Small intestine (tissue), 7 donors: ENCODE measurements around the gene NTN4. TPM values are rescaled to one million over a fixed set of nuclear protein-coding genes. Genes with fewer than 3 reads are reported as not detected.
"Not testable (repeated sequence)": the region's sequence is repeated elsewhere in the genome, so short reads cannot be mapped to it uniquely, and the experiment has no call there.

Experiments used
- DNase-seq, 2 donors: peaks; one replicate each; pipeline versions ENCODE4 v3.0.0 to v3.0.0-alpha.2; 2013
- FAIRE-seq: peaks from 2 replicates; lab custom pipeline; 2012; peaks lifted over from hg19 to GRCh38; lab: Jason Lieb, UNC
- H3K27ac ChIP-seq, 3 donors: one replicate each; pipeline ENCODE4 v1.5.1; 2013; ENCODE audit warnings: low read length in 2 of 3, mild to moderate bottlenecking in 2 of 3, control low read depth in 1 of 3, inconsistent platforms in 1 of 3, low read depth in 1 of 3, moderate library complexity in 1 of 3
- H3K27me3 ChIP-seq, 3 donors: one replicate each; pipeline ENCODE4 v1.6.1; 2013; ENCODE audit warnings: low read length in 3 of 3, inconsistent platforms in 1 of 3; ENCODE audit not compliant: control insufficient read depth in 3 of 3, insufficient read depth in 3 of 3
- H3K36me3 ChIP-seq, 3 donors: one replicate each; pipeline ENCODE4 v1.6.1; 2013; ENCODE audit warnings: low read length in 3 of 3, inconsistent platforms in 1 of 3, low read depth in 1 of 3, mild to moderate bottlenecking in 1 of 3, moderate library complexity in 1 of 3; ENCODE audit not compliant: control insufficient read depth in 3 of 3, insufficient read depth in 2 of 3
- H3K4me1 ChIP-seq, 3 donors: one replicate each; pipeline ENCODE4 v1.6.1; 2013; ENCODE audit warnings: low read length in 2 of 3, inconsistent platforms in 1 of 3, low read depth in 1 of 3, mild to moderate bottlenecking in 1 of 3, moderate library complexity in 1 of 3; ENCODE audit not compliant: control insufficient read depth in 3 of 3, insufficient read depth in 2 of 3
- H3K4me3 ChIP-seq, 3 donors: one replicate each; pipeline ENCODE4 v1.5.1; 2013; ENCODE audit warnings: low read length in 3 of 3, control low read depth in 1 of 3, inconsistent platforms in 1 of 3, low read depth in 1 of 3, mild to moderate bottlenecking in 1 of 3, moderate library complexity in 1 of 3
- H3K9me3 ChIP-seq, 2 donors: one replicate each; pipeline ENCODE4 v1.6.1; 2013; ENCODE audit warnings: low read depth in 1 of 2, low read length in 1 of 2; ENCODE audit not compliant: control insufficient read depth in 2 of 2, insufficient read depth in 1 of 2
- WGBS, 3 donors: extraction: QIAGEN DNeasy Blood & Tissue Kit; methylation state at CpG; one replicate each; pipeline ENCODE4 v1.1.7; 2013; 5-methylcytosine and 5-hydroxymethylcytosine counted together
- polyA plus RNA-seq, 4 donors: library from polyadenylated mRNA; stranded (reverse) in 3 of 4; unstranded in 1 of 4; fragments of 200-250 nt in 3 of 4; fragments of 120-200 nt in 1 of 4; gene quantifications; one replicate each; pipeline versions ENCODE4 v1.2.1 to v1.2.3, GENCODE V29; 2013
- donor health status: healthy with polysubstance abuse.
- donor health status: control.
- donor health status: control.
- donor health status: Bipolar disorder and iron deficiency.
- donor health status: healthy.

NTN4 gene
- polyA plus RNA-seq, 4 donors: 1.6 to 45.7 (median 9.8) TPM

- WGBS, 3 donors: 46 to 64% (median 55%) methylated on average over 1 of the region's 1 CpG
- no peak for DNase-seq
- Histone ChIP-seq H3K27ac (no peak overlapping the region), H3K4me1 (peaks cover 0 to 15% (median 0%) of the 10 kb centered on the region in 3 donors), H3K9me3 (no peaks in the 10 kb centered on the region), H3K27me3 (peaks cover 3 to 15% (median 10%) of the 10 kb centered on the region in 3 donors), H3K36me3 (peaks cover 0 to 7% (median 0%) of the 10 kb centered on the region in 3 donors), H3K4me3 (no peak overlapping the region)
- FAIRE-seq: no peak
Observed at GRCh38 chr12:95788637-95789036, 1.9 kb downstream of the NTN4 start.

- Histone ChIP-seq H3K27ac (no peak overlapping the region), H3K36me3 (peaks cover 0 to 10% (median 0%) of the 10 kb centered on the region in 3 donors), H3K4me3 (no peak overlapping the region), H3K27me3 (peaks cover 3 to 15% (median 10%) of the 10 kb centered on the region in 3 donors), H3K9me3 (no peaks in the 10 kb centered on the region), H3K4me1 (peaks cover 0 to 15% (median 0%) of the 10 kb centered on the region in 3 donors)
- WGBS, 3 donors: 89 to 93% (median 92%) methylated on average over 12 of the region's 12 CpGs
- DNase-seq: no peak
- no peak for FAIRE-seq
Observed at GRCh38 chr12:95787274-95787818, 3.2 kb downstream of the NTN4 start.

GRCh38 chr12:95784915-95785314 lies 5.6 kb downstream of the NTN4 start:
- Histone ChIP-seq H3K4me1 (peaks cover 0 to 15% (median 0%) of the 10 kb centered on the region in 3 donors), H3K4me3 (no peak overlapping the region), H3K36me3 (peaks cover 0 to 10% (median 0%) of the 10 kb centered on the region in 3 donors), H3K27me3 (peaks cover 0 to 15% (median 10%) of the 10 kb centered on the region in 3 donors), H3K27ac (no peak overlapping the region), H3K9me3 (no peaks in the 10 kb centered on the region)
- DNase-seq: no peak
- no peak for FAIRE-seq
- WGBS, 3 donors: 26 to 29% (median 26%) methylated on average over 1 of the region's 1 CpG

- H3K27ac ChIP-seq: no peak overlapping the region
- DNase-seq (no peak), FAIRE-seq (no peak)
- H3K36me3 ChIP-seq: peaks cover 0 to 10% (median 0%) of the 10 kb centered on the region in 3 donors
- WGBS, 3 donors: 79 to 88% (median 81%) methylated on average over 4 of the region's 4 CpGs
- no peak overlapping the region for H3K4me3 ChIP-seq
- no peaks in the 10 kb centered on the region for H3K9me3 ChIP-seq
- H3K27me3 ChIP-seq: peaks cover 0 to 10% (median 7%) of the 10 kb centered on the region in 3 donors
- H3K4me1 ChIP-seq: peaks cover 0 to 12% (median 0%) of the 10 kb centered on the region in 3 donors
Observed at GRCh38 chr12:95784286-95784685, 6.3 kb downstream of the NTN4 start.

- H3K27me3 ChIP-seq, H3K27ac ChIP-seq, H3K4me1 ChIP-seq, H3K9me3 ChIP-seq, H3K36me3 ChIP-seq, FAIRE-seq, DNase-seq, H3K4me3 ChIP-seq: not testable (repeated sequence)
- 81 to 91% (median 90%) methylated on average over 7 to 10 of the region's 10 CpGs for WGBS, 3 donors
Observed at GRCh38 chr12:95775466-95775865, 15.1 kb downstream of the NTN4 start.

- Histone ChIP-seq H3K4me3 (no peak overlapping the region), H3K36me3 (peaks cover 0 to 2% (median 0%) of the 10 kb centered on the region in 3 donors), H3K27me3 (no peaks in the 10 kb centered on the region), H3K27ac (no peak overlapping the region), H3K9me3 (peaks cover 0 to 7% of the 10 kb centered on the region in 2 donors), H3K4me1 (no peaks in the 10 kb centered on the region)
- FAIRE-seq (no peak), DNase-seq (no peak)
- 78 to 87% (median 83%) methylated on average over 4 of the region's 4 CpGs for WGBS, 3 donors
Observed at GRCh38 chr12:95774311-95775045, 16.1 kb downstream of the NTN4 start.

- Histone ChIP-seq H3K36me3 (peaks cover 0 to 2% (median 0%) of the 10 kb centered on the region in 3 donors), H3K27me3 (no peaks in the 10 kb centered on the region), H3K27ac (no peak overlapping the region), H3K4me3 (no peak overlapping the region), H3K9me3 (peaks cover 0 to 7% of the 10 kb centered on the region in 2 donors), H3K4me1 (no peaks in the 10 kb centered on the region)
- DNase-seq: no peak
- WGBS, 3 donors: 94 to 95% (median 95%) methylated on average over 6 of the region's 6 CpGs
- no peak for FAIRE-seq
Observed at GRCh38 chr12:95773320-95773719, 17.2 kb downstream of the NTN4 start.

GRCh38 chr12:95767703-95768102 lies 22.9 kb downstream of the NTN4 start:
- no peaks in the 10 kb centered on the region for H3K27me3 ChIP-seq
- no peaks in the 10 kb centered on the region for H3K9me3 ChIP-seq
- FAIRE-seq (no peak), DNase-seq (no peak)
- H3K4me1 ChIP-seq: no peaks in the 10 kb centered on the region
- no peak overlapping the region for H3K27ac ChIP-seq
- H3K36me3 ChIP-seq: no peaks in the 10 kb centered on the region
- no peak overlapping the region for H3K4me3 ChIP-seq
- 83 to 85% (median 83%) methylated on average over 6 of the region's 6 CpGs for WGBS, 3 donors
